Forelimb muscle (tissue), 1 donor: ENCODE results near the gene SALL2. TPM values are rescaled to one million over a fixed set of nuclear protein-coding genes. Genes with fewer than 3 reads are reported as not detected.
"Not testable (repeated sequence)": the region's sequence is repeated elsewhere in the genome, so short reads cannot be mapped to it uniquely, and the experiment has no call there.

Source experiments
- DNase-seq: peaks from one replicate; pipeline ENCODE4 v3.0.0-alpha.2; 2013; ENCODE audit warnings: low read depth
- polyA plus RNA-seq: library from polyadenylated mRNA; unstranded; fragments of 120-200 nt; gene quantifications from one replicate; pipeline ENCODE4 v1.2.1, GENCODE V29; 2013; ENCODE audit not compliant: insufficient read length

The SALL2 gene
- 10.5 TPM for polyA plus RNA-seq

GRCh38 chr14:21525962-21526671 is at the start of gene SALL2:
TSS of gene SALL2 (minus strand) at chr14:21526346. CDS start at chr14:21526127, 219 bp downstream.
- DNase-seq = peak; percentile 64

GRCh38 chr14:21575661-21576060 is 49.5 kb upstream of the SALL2 start:
- no peak for DNase-seq

- DNase-seq = no peak
Observed at GRCh38 chr14:21572604-21573003, 46.5 kb upstream of the SALL2 start.

GRCh38 chr14:21558703-21559170 is 32.6 kb upstream of the SALL2 start:
- no peak for DNase-seq

- DNase-seq = peak; percentile 87
Observed at GRCh38 chr14:21557084-21557901, 31.1 kb upstream of the SALL2 start.

GRCh38 chr14:21556378-21557083 is 30.4 kb upstream of the SALL2 start:
- DNase-seq = no peak

- DNase-seq = no peak
Observed at GRCh38 chr14:21553266-21553665, 27.1 kb upstream of the SALL2 start.

- DNase-seq = not testable (repeated sequence)
Observed at GRCh38 chr14:21544588-21544987, 18.4 kb upstream of the SALL2 start.

- no peak for DNase-seq
Observed at GRCh38 chr14:21543963-21544362, 17.8 kb upstream of the SALL2 start.

GRCh38 chr14:21543521-21543960 is 17.4 kb upstream of the SALL2 start:
- DNase-seq = no peak

- DNase-seq = no peak
Observed at GRCh38 chr14:21541413-21542074, 15.4 kb upstream of the SALL2 start.

- no peak for DNase-seq
Observed at GRCh38 chr14:21539189-21539940, 13.2 kb upstream of the SALL2 start.

- no peak for DNase-seq
Observed at GRCh38 chr14:21537090-21537424, 10.9 kb upstream of the SALL2 start.

- no peak for DNase-seq
Observed at GRCh38 chr14:21536418-21537089, 10.4 kb upstream of the SALL2 start.

- no peak for DNase-seq
Observed at GRCh38 chr14:21535545-21536417, 9.6 kb upstream of the SALL2 start.

- DNase-seq = no peak
Observed at GRCh38 chr14:21534576-21534975, 8.4 kb upstream of the SALL2 start.

GRCh38 chr14:21533294-21533693 is 7.1 kb upstream of the SALL2 start:
- DNase-seq = no peak

- DNase-seq = no peak
Observed at GRCh38 chr14:21529515-21529914, 3.4 kb upstream of the SALL2 start.
